ENCODE data around the gene ANKRD12. TPM values are rescaled to one million over a fixed set of nuclear protein-coding genes. Genes with fewer than 3 reads are reported as not detected.
A peak's percentile ranks its signal among the peaks of the same experiment; 100 is the strongest.

Gene ANKRD12
- total RNA-seq, 2 experiments from 2014 or later, result 62.5 to 68.4 TPM

DNA sequence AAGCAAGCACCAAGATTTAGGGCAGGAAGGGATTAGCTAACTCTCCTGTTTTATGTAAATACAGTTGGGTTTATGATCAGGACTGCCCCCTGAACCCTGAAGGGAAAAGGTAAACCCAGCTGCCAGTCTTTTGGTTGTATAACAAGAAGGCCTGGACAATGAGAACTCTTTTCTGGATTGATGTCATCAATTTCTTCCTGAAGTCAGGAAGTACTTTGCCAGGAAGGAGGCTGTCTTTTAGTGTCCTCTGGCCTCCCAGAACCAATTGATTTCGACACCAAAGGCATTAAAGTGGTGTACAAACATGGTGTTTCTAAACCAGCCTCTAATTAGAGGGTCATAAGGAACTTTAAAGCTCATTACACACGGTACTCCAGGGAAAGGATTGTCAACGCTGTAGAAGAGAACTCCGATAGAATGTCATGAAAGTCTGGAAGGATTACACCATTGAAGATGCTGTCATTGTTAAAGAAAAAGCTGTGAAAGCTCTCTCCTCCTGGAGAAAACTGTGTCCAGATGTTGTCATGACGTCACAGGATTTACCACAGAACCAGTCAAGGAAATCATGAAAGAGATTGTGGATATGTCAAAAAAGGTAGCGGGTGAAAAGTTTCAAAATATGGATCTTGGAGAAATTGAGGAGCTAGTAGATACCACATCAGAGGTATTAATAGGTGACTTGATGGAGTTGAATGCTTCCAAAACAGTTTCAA is 78.8 kb downstream of the ANKRD12 start:
- Mint-ChIP-seq H3K9me3 (no peaks in the 10 kb centered on the region), H3K4me3 (no peak overlapping the region), H3K4me1 (ENCODE audit: low read depth) (peaks cover 13% of the 10 kb centered on the region), H3K36me3 (ENCODE audit: low read depth) (peaks cover 31% of the 10 kb centered on the region), H3K27ac (no peak overlapping the region), H3K27me3 (no peaks in the 10 kb centered on the region)
- ChIA-PET POLR2A (no interaction called here), CTCF (interaction anchor here (0.7 to 1.7 kb wide), 3 partner anchors 9 to 301 kb away, joined by 3 to 4 read pairs (median 3); no protein-coding TSS in a partner anchor)
- no peak for ATAC-seq
- TF ChIP-seq, protein P1, sequence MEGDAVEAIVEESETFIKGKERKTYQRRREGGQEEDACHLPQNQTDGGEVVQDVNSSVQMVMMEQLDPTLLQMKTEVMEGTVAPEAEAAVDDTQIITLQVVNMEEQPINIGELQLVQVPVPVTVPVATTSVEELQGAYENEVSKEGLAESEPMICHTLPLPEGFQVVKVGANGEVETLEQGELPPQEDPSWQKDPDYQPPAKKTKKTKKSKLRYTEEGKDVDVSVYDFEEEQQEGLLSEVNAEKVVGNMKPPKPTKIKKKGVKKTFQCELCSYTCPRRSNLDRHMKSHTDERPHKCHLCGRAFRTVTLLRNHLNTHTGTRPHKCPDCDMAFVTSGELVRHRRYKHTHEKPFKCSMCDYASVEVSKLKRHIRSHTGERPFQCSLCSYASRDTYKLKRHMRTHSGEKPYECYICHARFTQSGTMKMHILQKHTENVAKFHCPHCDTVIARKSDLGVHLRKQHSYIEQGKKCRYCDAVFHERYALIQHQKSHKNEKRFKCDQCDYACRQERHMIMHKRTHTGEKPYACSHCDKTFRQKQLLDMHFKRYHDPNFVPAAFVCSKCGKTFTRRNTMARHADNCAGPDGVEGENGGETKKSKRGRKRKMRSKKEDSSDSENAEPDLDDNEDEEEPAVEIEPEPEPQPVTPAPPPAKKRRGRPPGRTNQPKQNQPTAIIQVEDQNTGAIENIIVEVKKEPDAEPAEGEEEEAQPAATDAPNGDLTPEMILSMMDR (IDR thresholded peaks at IDR 0.05), result no peak
- DNase-seq, result no peak
- intact Hi-C loops (cut with micrococcal nuclease), result no loop called here

DNA sequence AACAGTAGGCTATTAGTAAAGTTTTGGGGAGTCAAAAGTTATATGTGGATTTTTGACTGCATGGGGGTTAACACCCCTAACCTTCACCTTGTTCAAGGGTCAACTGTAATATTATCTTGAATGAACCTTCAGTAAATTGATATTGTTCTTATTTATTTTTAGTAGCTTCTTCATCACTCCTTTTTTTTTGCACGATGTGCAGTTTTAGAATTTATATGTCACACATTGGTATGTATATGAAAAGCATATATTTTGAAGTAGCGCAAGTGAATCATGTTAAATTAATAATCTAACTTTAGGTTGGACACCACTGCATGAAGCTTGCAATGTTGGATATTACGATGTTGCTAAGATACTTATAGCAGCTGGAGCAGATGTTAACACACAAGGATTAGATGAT is 79.9 kb downstream of the ANKRD12 start:
- no peak overlapping the region for H3K27ac Mint-ChIP-seq
- H3K27me3 Mint-ChIP-seq, result no peaks in the 10 kb centered on the region

DNA sequence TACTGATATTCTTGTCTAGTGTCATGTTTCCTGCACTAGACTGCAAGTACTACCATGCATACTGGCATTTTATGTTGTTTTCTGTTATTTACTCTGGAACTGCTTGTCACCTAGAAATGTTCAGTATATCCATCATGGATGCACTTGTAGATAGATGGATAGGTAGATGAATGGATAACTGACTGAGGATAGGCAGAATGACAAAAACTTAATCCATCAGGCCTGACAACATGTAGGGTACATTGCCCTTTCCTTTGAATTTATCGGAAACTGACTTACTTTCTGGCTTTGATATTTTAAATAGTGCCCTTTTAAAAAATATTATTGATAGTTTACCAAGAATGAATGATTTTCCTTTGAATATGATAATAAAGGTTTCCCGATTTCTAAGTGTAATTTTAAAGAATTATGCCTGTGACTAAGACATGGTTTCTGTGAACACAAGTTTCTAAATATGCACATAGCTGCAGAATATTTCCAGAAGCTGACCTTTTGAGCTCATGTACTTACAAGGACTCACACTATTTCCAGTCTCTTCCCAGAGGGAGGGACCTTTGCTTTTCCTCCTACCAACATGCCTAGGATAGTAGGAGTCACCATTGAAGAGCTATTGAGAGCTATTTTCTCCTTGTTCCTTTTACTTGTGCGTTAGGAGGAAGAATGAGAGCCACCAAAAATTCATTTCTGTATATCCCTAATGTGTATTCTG is 81.3 kb downstream of the ANKRD12 start:
- ChIA-PET POLR2A (no interaction called here), CTCF (interaction anchor here (0.8 kb wide), 1 partner anchor 9 kb away, joined by 4 read pairs; no protein-coding TSS in a partner anchor)
- Mint-ChIP-seq H3K9me3 (no peaks in the 10 kb centered on the region), H3K27ac (no peak overlapping the region), H3K27me3 (no peaks in the 10 kb centered on the region), H3K4me3 (no peak overlapping the region), H3K36me3 (ENCODE audit: low read depth) (peaks cover 44% of the 10 kb centered on the region), H3K4me1 (ENCODE audit: low read depth) (peaks cover 2% of the 10 kb centered on the region)
- intact Hi-C loops (cut with micrococcal nuclease), result no loop called here
- DNase-seq (no peak), ATAC-seq (no peak)
- TF ChIP-seq, protein P1 (IDR thresholded peaks at IDR 0.05), result no peak

More for the DNA sequence above, 79.9 kb downstream of the ANKRD12 start:
- intact Hi-C loops (cut with micrococcal nuclease), result no loop called here
- no peaks in the 10 kb centered on the region for H3K9me3 Mint-ChIP-seq
- H3K4me1 Mint-ChIP-seq (ENCODE audit: low read depth), result peaks cover 8% of the 10 kb centered on the region
- TF ChIP-seq, protein P1 (IDR thresholded peaks at IDR 0.05), result no peak
- no peak overlapping the region for H3K4me3 Mint-ChIP-seq
- peaks cover 36% of the 10 kb centered on the region for H3K36me3 Mint-ChIP-seq (ENCODE audit: low read depth)
- CTCF ChIA-PET, result interaction anchor here (0.9 to 1.6 kb wide), 2 partner anchors 8 to 60 kb away, joined by 3 read pairs; no protein-coding TSS in a partner anchor
- ATAC-seq, result no peak
- DNase-seq, result no peak
- POLR2A ChIA-PET, result no interaction called here

DNA sequence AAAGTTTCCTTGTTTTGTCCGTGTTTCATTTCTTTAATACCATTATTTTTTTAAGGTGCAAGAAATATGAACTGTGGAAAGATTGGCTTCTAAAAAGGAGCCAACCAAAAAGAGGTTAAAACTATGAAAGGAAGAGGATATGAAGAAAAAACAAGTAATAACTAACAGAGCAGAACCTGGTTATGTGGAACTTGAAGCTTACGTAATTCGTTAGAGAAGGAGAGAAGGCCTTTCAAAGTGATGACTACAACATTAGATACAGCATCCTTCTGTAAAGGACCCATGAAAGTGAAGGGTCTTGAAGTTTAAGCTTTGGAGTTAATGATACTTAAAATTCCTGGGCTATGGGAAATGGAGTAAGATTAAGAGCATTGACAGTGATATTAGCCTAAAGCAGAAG is 84.5 kb downstream of the ANKRD12 start:
- DNase-seq (no peak), ATAC-seq (no peak)
- CTCF ChIA-PET, result no interaction called here
- Mint-ChIP-seq H3K9me3 (no peaks in the 10 kb centered on the region), H3K36me3 (ENCODE audit: low read depth) (peaks cover 47% of the 10 kb centered on the region), H3K27me3 (no peaks in the 10 kb centered on the region), H3K4me3 (no peak overlapping the region), H3K27ac (no peak overlapping the region), H3K4me1 (ENCODE audit: low read depth) (peaks cover 5% of the 10 kb centered on the region)
- intact Hi-C loops (cut with micrococcal nuclease), result no loop called here
- TF ChIP-seq, protein P1 (IDR thresholded peaks at IDR 0.05), result no peak
- POLR2A ChIA-PET, result interaction anchor here (1.1 kb wide), 1 partner anchor 19 kb away, joined by 3 read pairs; no protein-coding TSS in a partner anchor

DNA sequence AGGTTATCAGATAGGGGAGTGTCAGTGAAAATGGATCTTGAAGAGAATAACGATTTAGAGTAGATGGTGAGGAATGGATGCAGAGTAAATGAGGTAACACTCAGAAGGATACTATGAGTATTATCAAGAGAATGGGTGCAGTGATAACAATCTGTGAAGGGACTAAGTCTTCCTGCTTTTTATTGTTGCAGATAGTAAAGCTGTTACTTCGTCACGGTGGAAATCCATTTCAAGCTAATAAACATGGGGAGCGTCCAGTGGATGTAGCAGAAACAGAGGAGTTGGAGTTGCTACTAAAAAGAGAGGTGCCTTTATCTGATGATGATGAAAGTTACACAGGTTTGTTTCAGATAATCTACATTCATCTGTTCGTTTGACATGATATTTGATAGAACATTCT is 85.1 kb downstream of the ANKRD12 start:
- POLR2A ChIA-PET, result interaction anchor here (1.1 kb wide), 1 partner anchor 20 kb away, joined by 3 read pairs; no protein-coding TSS in a partner anchor
- DNase-seq (no peak), ATAC-seq (no peak)
- no peaks in the 10 kb centered on the region for H3K27me3 Mint-ChIP-seq
- H3K27ac Mint-ChIP-seq, result peak overlapping the region; percentile 9
- intact Hi-C loops (cut with micrococcal nuclease), result no loop called here
- H3K36me3 Mint-ChIP-seq (ENCODE audit: low read depth), result peaks cover 49% of the 10 kb centered on the region
- no peaks in the 10 kb centered on the region for H3K9me3 Mint-ChIP-seq
- peaks cover 8% of the 10 kb centered on the region for H3K4me1 Mint-ChIP-seq (ENCODE audit: low read depth)
- CTCF ChIA-PET, result no interaction called here
- H3K4me3 Mint-ChIP-seq, result no peak overlapping the region
- TF ChIP-seq, protein P1 (IDR thresholded peaks at IDR 0.05), result no peak
